NCI-H1417 treated with DMSO at 0.1 percent for 48 hours (cell line): Measurements from ENCODE around the gene PRKN.
A peak's percentile ranks its signal among the peaks of the same experiment; 100 is the strongest.

Experiments
- DNase-seq: peaks from one replicate; lab custom pipeline; 2025; lab: John Stamatoyannopoulos, UW

Gene PRKN

GRCh38 chr6:162238675-162239074, 488.9 kb downstream of the PRKN start:
- DNase-seq, result no peak

DNA sequence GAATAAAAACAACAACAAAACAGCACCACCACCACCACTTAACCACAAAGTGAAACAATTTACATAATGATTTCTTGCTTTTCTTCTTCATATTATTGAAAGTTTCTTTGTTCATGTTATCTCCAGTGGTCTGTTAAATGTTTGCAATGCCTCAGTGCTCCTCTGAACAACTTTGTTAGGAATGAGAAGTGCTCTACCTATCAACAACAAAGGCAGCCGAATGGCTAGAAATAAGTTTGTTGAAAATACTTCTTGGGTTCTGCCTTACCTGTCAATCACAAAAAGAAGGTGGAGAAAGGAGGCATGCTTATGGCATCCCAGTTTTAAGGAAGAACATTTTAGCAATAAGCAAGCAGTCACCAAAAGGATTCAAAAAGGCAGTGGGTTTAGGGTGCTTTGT, 490.2 kb downstream of the PRKN start:
- no peak for DNase-seq

GRCh38 chr6:162234631-162235030, 492.9 kb downstream of the PRKN start:
- no peak for DNase-seq

GRCh38 chr6:162230147-162230752, 497.3 kb downstream of the PRKN start:
- no peak for DNase-seq

GRCh38 chr6:162229093-162229492, 498.5 kb downstream of the PRKN start:
- DNase-seq, result no peak

- no peak for DNase-seq
Measured at GRCh38 chr6:162226803-162227202, 500.8 kb downstream of the PRKN start.

DNA sequence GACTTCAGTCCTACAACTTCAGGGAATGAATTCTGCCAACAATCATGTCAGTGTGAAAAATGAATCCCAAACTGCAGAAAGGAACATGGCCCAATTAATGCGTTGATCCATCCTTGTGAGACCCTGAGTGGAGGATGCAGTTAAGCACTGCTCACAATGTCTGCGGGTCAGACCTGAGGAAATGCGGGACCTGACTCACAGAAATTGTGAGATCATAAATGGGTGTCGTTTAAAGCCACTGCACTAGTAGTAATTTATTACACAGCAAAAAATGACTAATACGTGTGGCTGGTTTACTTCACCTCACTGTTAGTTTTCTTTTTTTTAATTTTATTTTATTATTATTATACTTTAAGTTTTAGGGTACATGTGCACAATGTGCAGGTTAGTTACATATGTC, 505.0 kb downstream of the PRKN start:
- DNase-seq, result no peak

- no peak for DNase-seq
Measured at GRCh38 chr6:162220876-162221275, 506.7 kb downstream of the PRKN start.

DNA sequence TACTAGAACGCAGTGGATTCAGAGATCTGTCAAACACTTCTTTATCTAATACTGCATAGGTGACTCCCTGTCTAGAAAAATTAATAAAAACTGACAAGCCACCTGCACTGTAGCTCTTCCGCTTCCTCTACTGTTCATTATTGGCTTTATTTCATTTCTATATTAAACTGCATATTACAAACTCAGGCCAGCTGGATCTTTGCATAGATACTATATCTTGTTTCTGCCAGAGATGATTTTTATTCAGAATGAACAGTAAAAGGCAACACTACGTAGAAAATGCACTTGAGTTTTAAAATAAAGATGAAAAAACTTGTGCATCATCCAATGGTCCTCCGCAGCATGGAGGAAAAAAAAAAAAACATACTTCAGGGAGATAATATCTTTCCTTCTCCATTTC, 508.3 kb downstream of the PRKN start:
- no peak for DNase-seq

DNA sequence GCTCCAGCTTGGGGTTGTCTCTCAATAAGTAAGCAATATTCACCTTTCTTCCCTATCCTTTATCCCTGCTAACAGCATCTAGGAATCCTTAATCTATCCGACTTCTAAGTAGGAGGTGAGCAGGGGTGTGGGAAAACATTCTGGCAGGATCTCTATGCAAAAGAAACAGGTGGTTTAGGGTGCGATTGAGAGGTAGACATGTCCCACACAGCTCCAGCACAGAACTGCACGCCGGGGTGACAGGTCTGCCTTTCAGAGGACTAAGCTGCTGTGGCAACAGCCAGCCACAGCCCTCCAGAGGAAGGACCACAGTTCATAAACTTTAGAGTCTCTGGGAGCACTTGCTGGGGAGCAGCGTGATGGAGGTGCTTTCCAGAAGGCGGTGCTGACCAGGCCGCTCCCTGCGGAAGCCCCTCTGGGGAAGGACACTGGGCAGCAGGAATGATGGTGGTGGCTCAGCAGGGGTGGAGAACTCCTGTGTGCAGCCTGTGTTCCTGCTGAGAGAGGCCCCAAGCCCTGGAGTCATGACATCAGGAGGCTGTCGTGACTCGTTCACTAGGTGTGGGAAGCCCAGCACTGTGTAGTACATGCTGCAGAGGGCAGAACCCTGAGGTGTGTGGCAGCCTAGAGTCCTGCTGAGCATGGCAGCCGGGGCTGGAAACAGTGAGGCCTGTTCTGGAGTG, 509.6 kb downstream of the PRKN start:
- DNase-seq, result no peak

- no peak for DNase-seq
Measured at GRCh38 chr6:162217058-162217457, 510.5 kb downstream of the PRKN start.

DNA sequence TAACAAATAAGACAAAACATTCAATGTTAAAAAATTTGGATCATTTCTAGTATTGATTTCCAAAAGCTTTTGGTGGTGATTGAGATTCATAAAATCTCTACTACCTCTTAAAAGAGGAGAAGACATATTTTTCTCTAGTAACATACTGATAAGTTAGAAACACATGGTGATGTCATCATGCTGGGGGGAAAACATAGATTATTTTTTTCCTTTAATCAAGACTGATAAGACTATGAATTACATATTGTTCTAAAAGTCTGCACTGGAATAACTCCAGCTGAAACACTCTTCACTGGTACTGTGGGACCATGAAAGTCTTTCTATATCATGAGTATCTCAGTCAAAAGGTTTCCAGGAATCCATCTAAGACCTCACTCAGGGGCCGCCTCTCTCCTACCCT, 515.8 kb downstream of the PRKN start:
- DNase-seq, result no peak

GRCh38 chr6:162211022-162211421, 516.5 kb downstream of the PRKN start:
- DNase-seq, result peak; percentile 49

DNA sequence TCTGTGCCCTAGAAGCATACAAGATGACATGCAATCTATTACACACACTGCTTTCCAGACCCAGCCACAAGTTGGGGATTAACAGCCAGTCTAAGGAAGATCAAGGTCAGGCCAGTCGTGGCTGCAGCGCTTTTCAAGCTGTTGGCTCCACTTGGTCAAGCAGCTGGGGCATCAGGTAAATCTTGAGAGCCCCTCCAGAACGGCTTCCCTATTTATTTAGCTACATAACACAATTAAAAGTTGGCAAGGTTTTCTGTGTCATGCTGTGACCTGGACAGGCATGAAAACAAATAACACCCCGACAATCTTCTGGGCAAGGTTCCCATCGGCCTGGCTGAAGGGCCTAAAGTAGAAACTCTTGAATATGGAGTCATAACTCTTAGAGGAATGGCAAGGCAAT, 524.3 kb downstream of the PRKN start:
- no peak for DNase-seq

DNA sequence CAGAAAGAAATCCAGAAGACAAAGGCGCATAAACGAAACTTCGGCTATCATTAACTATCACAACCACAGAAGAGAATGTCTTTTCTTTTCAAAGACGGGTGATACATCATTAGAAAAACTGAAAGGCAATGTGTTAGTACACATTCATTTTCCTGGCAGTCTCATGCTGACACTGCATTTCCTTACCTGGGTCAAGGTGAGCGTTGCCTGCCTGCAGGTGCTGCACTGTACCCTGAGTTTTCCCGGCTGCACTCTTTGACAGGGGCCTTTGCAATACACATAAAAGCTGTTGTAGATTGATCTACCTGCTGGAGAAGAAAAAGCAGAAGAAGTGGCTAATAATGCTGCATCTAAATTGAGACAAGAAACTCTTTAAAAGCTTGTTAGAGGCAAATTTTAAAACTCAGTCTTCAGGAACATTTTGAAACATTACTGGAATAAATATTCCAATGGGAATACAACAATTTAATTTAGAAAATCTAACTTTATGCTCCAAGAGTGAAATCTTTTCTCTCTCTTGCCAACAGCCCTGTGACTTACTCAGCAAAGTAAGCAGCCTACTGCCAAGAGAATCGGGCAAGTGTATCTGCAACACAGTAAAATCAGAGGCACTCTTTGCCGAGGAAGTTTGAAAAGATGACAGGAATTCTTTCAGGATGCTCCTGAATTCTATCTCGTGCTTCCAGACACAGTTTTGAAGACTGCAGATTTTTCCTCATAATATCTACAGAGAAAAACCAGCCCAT, 526.4 kb downstream of the PRKN start:
- no peak for DNase-seq

DNA sequence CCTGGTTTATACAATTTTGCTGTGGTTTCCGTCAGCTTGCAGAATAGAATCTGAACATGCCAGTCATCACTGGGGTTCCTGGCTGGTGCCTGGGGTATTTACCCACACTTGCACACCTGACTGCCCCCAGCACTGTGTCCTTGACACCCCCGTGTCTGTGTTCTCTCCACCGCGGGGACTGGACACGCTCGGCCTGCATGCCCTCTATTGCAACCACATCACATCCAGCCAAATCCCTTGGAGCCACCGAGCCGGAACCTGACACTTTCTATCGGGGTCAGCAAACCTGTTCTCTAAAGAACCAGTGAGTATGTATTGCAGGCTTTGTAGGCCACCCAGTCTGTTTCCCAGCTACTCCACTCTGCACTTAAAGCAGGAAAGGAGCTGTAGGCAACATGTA, 527.5 kb downstream of the PRKN start:
- DNase-seq, result no peak

GRCh38 chr6:162198925-162199324, 528.6 kb downstream of the PRKN start:
- no peak for DNase-seq

DNA sequence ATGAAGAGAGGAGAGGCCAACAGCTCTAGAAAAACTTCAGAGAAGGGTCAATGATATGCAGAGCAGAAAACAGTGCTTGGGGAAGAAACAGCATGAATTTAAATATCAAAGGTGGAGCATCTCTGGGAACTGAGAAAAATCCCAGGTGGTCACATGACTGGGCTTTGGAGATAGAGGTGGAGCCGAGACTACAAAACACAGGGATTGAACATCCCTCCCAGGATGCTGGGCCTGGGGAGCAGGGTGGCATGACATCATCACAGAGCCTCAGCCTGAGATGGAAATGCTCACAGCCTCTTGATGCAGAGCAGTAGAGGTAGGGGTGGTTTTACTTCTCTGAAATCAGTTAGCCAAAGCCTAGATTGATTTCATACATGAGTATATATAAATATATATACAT, 529.5 kb downstream of the PRKN start:
- no peak for DNase-seq

DNA sequence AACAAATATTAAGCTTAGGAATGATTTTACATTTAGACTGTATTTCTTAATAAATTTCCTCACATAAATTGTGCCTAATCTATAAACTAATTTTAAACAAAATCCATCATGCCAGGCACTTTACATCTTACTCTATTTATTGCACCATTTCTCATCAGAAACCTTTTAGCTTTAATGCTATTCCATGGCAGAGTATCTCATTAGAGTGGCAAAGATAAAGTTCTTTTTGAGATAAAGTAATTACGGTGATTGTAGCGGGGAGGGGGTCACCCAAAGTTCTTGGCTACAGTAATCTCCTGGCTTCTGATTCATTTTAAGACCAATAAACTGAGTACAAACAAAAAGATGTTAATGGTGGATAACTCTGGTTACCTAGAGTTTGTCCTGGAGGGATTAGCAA, 532.1 kb downstream of the PRKN start:
- no peak for DNase-seq

DNA sequence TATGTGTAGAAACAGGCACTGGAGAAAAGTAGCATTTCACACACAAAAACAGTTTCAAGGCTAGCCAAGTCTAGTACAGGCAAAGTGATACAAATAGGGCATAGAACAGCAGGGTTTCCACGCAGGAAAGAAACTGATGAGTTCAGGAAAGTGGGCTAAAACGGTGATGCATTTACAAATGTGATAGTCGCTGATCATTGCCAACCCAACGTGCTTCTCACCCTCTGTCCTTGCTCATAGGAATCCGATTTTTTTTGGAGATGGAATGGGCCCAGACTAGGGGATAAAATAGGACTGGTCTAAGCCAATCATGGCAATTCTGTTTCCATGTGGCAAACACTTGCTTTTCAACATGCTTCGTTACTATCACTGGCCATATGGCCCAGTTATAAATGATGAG, 536.6 kb downstream of the PRKN start:
- DNase-seq, result no peak

DNA sequence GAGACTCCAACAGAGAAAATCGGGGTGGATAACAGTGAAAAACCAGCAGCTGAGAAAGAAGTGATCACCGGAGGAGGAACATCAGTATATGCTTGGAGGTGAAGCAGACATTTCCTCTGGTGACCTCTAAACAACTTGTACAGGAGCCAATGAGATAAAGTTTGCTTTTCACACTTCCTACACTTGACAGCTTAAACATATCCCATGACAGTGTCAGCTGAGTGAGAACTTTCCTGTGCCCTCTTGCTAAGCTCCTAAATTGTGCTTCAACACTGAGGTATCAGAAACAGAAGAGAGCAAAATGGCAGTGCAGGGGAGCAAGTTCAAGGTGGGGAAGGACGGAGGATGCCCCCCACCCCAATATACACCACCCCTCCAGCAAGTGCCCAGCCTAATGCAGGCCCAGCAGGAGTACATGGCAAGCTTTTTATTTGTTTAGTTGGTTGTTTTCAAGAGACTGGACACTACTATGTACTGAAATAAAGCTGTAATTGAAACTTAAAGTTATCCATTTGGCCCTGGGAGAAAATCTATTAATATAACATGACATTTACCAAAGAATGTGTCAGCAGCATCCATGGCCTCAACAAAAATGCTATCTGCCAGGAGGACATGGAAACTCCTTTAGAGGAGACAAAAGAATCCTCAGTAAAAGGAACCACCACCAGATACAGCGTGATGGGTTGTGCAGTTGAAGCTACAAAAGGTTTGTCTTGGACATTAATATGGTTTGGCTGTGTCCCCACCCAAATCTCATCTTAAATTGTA, 540.2 kb downstream of the PRKN start:
- DNase-seq, result no peak

- DNase-seq, result no peak
Measured at GRCh38 chr6:162184465-162184864, 543.1 kb downstream of the PRKN start.
